ENCODE results near the gene PID1. TPM values are rescaled to one million over a fixed set of nuclear protein-coding genes. Genes with fewer than 3 reads are reported as not detected.
"Not testable (repeated sequence)": the region's sequence is repeated elsewhere in the genome, so short reads cannot be mapped to it uniquely, and the experiment has no call there.

Gene PID1
- total RNA-seq, 1 experiment from 2014 or later, result 0.45 TPM

DNA sequence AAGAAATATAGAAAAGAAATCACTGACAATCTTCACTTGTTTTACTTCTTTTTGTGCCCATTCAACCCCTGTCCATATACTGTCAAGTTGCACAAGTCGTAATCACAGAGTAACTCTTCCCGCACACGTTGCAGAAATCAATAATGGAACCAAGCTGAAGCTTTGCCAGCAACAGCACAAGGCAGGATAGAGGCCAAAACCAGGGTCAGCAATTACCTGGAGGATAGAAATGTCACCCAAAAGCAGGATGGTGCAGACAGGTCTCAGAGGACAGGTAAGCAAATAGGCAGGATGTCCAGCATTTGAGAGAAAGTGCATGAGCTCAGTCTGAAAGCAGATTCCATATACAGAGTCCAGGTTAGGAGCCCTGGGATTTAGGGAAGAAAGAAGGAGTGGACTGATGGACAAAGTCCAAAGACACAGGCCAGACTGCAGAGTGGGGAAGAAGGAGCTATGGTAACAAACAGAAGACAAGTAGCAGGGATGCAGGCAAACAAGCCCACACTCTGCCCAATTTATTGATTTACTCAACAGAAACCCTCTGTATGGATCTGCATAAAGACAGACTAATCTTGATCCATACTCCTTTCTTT lies 52.7 kb downstream of the PID1 start:
- no peaks in the 10 kb centered on the region for H3K36me3 ChIP-seq (replicated peaks; ENCODE audit: control insufficient read depth, insufficient read depth, low read length)
- no peak for DNase-seq
- no peaks in the 10 kb centered on the region for H3K27me3 ChIP-seq (ENCODE audit: control insufficient read depth, insufficient read depth, low read length)
- no peak overlapping the region for H3K4me3 ChIP-seq (ENCODE audit: insufficient read depth, low read depth, low read length)

GRCh38 chr2:229212241-229212640 lies 58.8 kb downstream of the PID1 start:
- H3K27me3 ChIP-seq (ENCODE audit: control insufficient read depth, insufficient read depth, low read length), result no peaks in the 10 kb centered on the region
- DNase-seq, result no peak

DNA sequence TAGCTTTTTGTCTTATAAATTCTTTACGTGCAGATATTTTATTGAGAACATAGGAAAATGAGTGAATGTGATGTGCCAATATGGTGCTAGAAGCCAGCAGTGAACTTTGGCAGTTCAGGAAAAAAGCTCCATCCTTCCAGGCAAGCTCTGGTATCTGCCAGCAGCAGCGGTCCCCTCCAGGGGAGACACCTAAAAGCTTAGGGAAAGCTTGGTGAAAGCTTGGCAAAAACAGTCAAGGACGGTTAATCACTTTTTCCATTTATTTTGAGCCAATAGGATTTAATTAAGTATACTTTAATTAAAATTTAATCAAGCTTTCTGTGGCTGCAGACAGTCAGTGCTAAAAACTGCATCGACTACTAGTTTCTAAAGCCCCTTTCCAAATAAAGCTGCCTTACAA lies 60.4 kb downstream of the PID1 start:
- no peaks in the 10 kb centered on the region for H3K27me3 ChIP-seq (ENCODE audit: control insufficient read depth, insufficient read depth, low read length)
- DNase-seq, result no peak
- H3K4me3 ChIP-seq (ENCODE audit: insufficient read depth, low read depth, low read length), result no peak overlapping the region
- H3K36me3 ChIP-seq (replicated peaks; ENCODE audit: control insufficient read depth, insufficient read depth, low read length), result no peaks in the 10 kb centered on the region

More at GRCh38 chr2:229212241-229212640, 58.8 kb downstream of the PID1 start:
- Histone ChIP-seq H3K36me3 (replicated peaks; ENCODE audit: control insufficient read depth, insufficient read depth, low read length) (no peaks in the 10 kb centered on the region), H3K4me3 (ENCODE audit: insufficient read depth, low read depth, low read length) (no peak overlapping the region)

DNA sequence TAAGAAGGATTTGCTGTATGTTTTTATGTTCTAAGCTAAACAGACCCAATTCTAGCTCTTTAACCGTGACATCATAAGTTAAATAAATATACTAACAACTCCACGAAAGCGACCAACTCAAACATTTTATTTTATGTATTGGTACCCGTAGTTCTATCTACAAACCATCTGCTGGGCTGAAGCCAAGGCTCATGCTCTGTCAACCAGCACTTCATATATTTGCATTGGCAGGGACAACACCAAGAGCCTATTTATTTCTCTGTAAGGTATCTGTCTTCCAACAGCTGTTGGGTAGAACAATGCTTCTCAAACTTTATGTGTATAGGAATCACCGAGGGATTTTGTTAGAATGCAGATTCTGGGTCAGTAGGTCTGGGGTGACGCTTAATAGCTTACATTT lies 64.5 kb downstream of the PID1 start:
- H3K36me3 ChIP-seq (replicated peaks; ENCODE audit: control insufficient read depth, insufficient read depth, low read length), result no peaks in the 10 kb centered on the region
- no peak overlapping the region for H3K4me3 ChIP-seq (ENCODE audit: insufficient read depth, low read depth, low read length)
- H3K27me3 ChIP-seq (ENCODE audit: control insufficient read depth, insufficient read depth, low read length), result no peaks in the 10 kb centered on the region
- DNase-seq, result no peak

- Histone ChIP-seq H3K4me3 (ENCODE audit: insufficient read depth, low read depth, low read length) (no peak overlapping the region), H3K27me3 (ENCODE audit: control insufficient read depth, insufficient read depth, low read length) (no peaks in the 10 kb centered on the region), H3K36me3 (replicated peaks; ENCODE audit: control insufficient read depth, insufficient read depth, low read length) (no peaks in the 10 kb centered on the region)
- DNase-seq, result no peak
Measured at GRCh38 chr2:229205704-229206103, 65.4 kb downstream of the PID1 start.

DNA sequence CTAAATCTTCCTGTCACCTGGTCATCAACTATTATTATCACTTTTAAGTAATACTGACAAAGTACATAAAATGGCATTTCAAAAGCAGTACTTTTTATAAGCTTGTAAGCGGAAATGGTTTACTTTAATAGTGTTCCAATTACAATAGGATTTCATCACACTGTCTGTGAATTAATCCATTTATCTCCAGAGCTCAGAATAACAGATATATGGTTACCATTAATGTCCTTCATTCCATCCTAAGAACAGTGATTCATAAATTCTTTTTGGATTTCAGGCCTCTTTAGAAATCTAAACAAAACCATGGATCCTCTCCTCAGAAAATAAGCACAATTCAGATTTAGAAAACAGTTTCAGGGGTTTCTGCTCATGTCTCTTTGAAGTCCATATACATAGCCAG lies 68.4 kb downstream of the PID1 start:
- Histone ChIP-seq H3K36me3 (replicated peaks; ENCODE audit: control insufficient read depth, insufficient read depth, low read length) (no peaks in the 10 kb centered on the region), H3K27me3 (ENCODE audit: control insufficient read depth, insufficient read depth, low read length) (no peaks in the 10 kb centered on the region), H3K4me3 (ENCODE audit: insufficient read depth, low read depth, low read length) (no peak overlapping the region)
- no peak for DNase-seq

DNA sequence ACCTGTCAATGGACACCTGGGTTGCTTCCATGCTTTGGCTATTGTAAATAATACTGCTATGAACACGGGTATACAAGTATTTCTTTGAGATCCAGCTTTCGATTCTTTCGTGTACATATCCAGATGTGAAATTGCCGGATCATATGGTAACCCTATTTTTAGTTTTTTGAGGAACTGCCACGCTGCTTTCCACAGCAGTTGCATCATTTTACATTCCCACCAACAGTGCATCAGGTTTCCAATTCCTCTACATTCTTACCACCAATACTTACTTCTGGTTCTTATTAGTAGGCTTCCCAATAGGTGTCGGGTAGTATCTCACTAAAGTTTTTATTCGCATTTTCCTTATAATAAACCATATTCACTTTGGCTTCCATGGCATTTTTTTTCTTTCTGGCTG lies 69.6 kb downstream of the PID1 start:
- DNase-seq, result no peak
- H3K4me3 ChIP-seq (ENCODE audit: insufficient read depth, low read depth, low read length), result no peak overlapping the region

DNA sequence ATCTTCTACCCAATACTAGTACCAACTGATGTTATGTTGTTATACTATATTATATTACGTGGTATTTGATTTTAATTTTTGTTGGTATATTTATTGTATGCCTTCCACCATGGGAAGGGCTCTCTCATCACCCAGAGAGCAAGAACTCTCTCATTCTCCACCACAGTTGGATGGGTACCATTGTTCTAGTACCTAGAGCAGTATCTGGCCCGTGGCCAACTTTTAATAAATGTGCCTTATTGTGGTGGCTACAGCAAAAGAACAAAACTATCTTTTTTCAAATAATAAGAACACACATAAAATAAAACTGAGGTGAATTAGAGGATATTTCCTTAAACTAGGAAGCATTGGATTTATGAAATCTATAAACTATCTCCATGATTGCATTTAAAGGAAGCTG lies 71.8 kb downstream of the PID1 start:
- no peak for DNase-seq
- Histone ChIP-seq H3K36me3 (replicated peaks; ENCODE audit: control insufficient read depth, insufficient read depth, low read length) (no peaks in the 10 kb centered on the region), H3K27me3 (ENCODE audit: control insufficient read depth, insufficient read depth, low read length) (no peaks in the 10 kb centered on the region), H3K4me3 (ENCODE audit: insufficient read depth, low read depth, low read length) (no peak overlapping the region)

More for the DNA sequence above, 69.6 kb downstream of the PID1 start:
- Histone ChIP-seq H3K36me3 (replicated peaks; ENCODE audit: control insufficient read depth, insufficient read depth, low read length) (no peaks in the 10 kb centered on the region), H3K27me3 (ENCODE audit: control insufficient read depth, insufficient read depth, low read length) (no peaks in the 10 kb centered on the region)

DNA sequence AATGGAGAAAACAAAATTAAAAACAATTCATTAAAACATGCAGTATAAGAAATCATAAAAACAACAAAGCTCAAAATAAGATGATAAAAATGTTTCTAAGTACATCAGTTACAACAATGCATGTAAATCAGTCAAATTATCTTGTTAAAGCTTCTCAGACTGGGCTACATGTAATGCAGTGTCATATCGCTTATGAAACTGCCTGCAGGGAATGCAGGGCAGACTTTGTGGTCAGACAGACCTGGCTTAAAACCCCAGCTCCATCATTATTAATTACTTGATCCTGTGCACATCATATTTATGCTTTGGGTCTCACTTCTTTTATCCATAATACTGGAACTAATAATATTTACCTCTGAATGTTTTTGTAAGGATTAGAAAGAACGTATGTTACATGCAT lies 74.6 kb downstream of the PID1 start:
- H3K27me3 ChIP-seq (ENCODE audit: control insufficient read depth, insufficient read depth, low read length), result no peaks in the 10 kb centered on the region
- no peak overlapping the region for H3K4me3 ChIP-seq (ENCODE audit: insufficient read depth, low read depth, low read length)
- no peak for DNase-seq
- H3K36me3 ChIP-seq (replicated peaks; ENCODE audit: control insufficient read depth, insufficient read depth, low read length), result no peaks in the 10 kb centered on the region

DNA sequence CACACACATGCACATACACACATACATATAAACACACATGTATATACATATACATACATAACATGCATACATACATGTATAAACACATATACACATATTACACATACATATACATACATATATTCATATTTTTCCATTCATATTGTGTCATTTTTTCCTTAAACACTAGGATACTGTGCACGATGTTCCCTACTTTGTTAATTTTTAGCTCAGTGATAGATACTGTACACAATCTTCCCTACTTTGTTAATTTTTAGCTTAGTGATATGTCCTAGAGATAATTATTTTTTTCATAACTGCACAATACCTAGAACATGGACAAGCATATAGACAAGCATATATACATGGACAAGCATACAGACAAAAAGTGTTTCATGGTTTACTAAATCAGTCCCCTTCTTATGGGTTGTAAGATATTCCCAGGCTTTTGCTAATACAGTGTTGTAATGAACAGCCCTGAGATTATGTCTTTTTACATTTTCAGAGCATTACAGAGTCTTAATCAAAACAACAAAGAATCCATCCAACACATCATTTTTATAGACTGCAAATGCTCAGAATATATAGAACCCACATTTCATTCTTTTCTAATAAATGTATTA lies 75.6 kb downstream of the PID1 start:
- Histone ChIP-seq H3K4me3 (ENCODE audit: insufficient read depth, low read depth, low read length) (no peak overlapping the region), H3K36me3 (replicated peaks; ENCODE audit: control insufficient read depth, insufficient read depth, low read length) (no peaks in the 10 kb centered on the region), H3K27me3 (ENCODE audit: control insufficient read depth, insufficient read depth, low read length) (no peaks in the 10 kb centered on the region)
- no peak for DNase-seq

DNA sequence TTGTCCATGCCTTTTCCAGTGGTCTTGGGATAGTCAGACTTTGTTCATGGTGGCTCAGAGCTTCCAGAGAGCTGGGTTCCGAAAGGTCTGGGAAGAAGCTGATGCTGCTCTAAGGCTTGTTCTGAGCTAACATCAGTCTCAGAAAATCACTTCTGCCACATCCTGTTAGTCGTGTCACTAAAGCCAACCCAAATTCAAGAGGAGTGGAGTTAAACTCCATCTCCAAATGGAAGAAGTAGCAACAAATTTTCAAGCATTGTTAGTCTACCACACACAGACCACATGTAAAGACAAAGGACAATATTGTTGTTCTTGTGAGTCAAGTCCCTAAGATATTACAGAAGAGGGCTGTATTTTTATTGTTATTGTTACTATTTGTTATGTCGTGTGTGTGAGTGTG lies 77.8 kb downstream of the PID1 start:
- Histone ChIP-seq H3K36me3 (replicated peaks; ENCODE audit: control insufficient read depth, insufficient read depth, low read length) (no peaks in the 10 kb centered on the region), H3K4me3 (ENCODE audit: insufficient read depth, low read depth, low read length) (no peak overlapping the region), H3K27me3 (ENCODE audit: control insufficient read depth, insufficient read depth, low read length) (no peaks in the 10 kb centered on the region)
- DNase-seq, result no peak

DNA sequence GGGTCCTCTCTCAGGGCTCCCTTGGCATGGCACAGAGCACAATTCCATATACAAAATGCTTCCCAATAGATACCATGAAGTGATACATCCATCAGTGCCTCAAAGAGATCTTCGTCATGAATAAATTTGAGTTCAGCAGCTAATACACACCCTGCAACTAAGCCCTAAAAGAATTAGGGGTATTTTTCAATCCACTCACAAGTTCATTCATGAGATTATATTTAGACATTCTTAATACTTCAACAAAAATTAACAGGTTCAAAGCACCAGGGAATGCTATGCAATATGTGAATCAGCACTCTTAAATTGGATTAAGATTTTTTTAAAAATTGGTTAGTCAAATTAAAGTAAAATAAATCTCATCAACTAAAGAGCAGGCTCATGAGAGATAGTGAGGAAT lies 79.7 kb downstream of the PID1 start:
- no peak for DNase-seq
- Histone ChIP-seq H3K36me3 (replicated peaks; ENCODE audit: control insufficient read depth, insufficient read depth, low read length) (no peaks in the 10 kb centered on the region), H3K27me3 (ENCODE audit: control insufficient read depth, insufficient read depth, low read length) (no peaks in the 10 kb centered on the region), H3K4me3 (ENCODE audit: insufficient read depth, low read depth, low read length) (no peak overlapping the region)

GRCh38 chr2:229187123-229187522 lies 84.0 kb downstream of the PID1 start:
- not testable (repeated sequence) for H3K27me3 ChIP-seq (ENCODE audit: control insufficient read depth, insufficient read depth, low read length); DNase-seq; H3K36me3 ChIP-seq (replicated peaks; ENCODE audit: control insufficient read depth, insufficient read depth, low read length); H3K4me3 ChIP-seq (ENCODE audit: insufficient read depth, low read depth, low read length)

- Histone ChIP-seq H3K27me3 (ENCODE audit: control insufficient read depth, insufficient read depth, low read length) (no peaks in the 10 kb centered on the region), H3K4me3 (ENCODE audit: insufficient read depth, low read depth, low read length) (no peak overlapping the region), H3K36me3 (replicated peaks; ENCODE audit: control insufficient read depth, insufficient read depth, low read length) (no peaks in the 10 kb centered on the region)
- DNase-seq, result no peak
Measured at GRCh38 chr2:229181641-229182040, 89.4 kb downstream of the PID1 start.

GRCh38 chr2:229180658-229181057 lies 90.4 kb downstream of the PID1 start:
- DNase-seq, result no peak
- Histone ChIP-seq H3K27me3 (ENCODE audit: control insufficient read depth, insufficient read depth, low read length) (no peaks in the 10 kb centered on the region), H3K36me3 (replicated peaks; ENCODE audit: control insufficient read depth, insufficient read depth, low read length) (no peaks in the 10 kb centered on the region), H3K4me3 (ENCODE audit: insufficient read depth, low read depth, low read length) (no peak overlapping the region)

- DNase-seq, result no peak
- Histone ChIP-seq H3K36me3 (replicated peaks; ENCODE audit: control insufficient read depth, insufficient read depth, low read length) (no peaks in the 10 kb centered on the region), H3K4me3 (ENCODE audit: insufficient read depth, low read depth, low read length) (no peak overlapping the region), H3K27me3 (ENCODE audit: control insufficient read depth, insufficient read depth, low read length) (no peaks in the 10 kb centered on the region)
Measured at GRCh38 chr2:229179628-229180027, 91.5 kb downstream of the PID1 start.
